Calu3 (cell line): Measurements from ENCODE around the gene DDAH1. TPM values are rescaled to one million over a fixed set of nuclear protein-coding genes. Genes with fewer than 3 reads are reported as not detected.

ENCODE experiments used
- BruUV-seq: library from RNA; stranded (reverse); fragments of 400-500 nt; replicated peaks from 2 replicates; lab custom pipeline; 2021; lab: Mats Ljungman, UMichigan
- CTCF ChIA-PET: fragments of 300-600 bp; sonication (Branson Sonifier 250); formaldehyde crosslinking; loops from one replicate; lab custom pipeline; 2022; ENCODE audit warnings: antibody characterized with exemption; lab: Charles Lee
- DNase-seq: peaks from one replicate; pipeline ENCODE4 v3.0.0; 2022
- H3K27ac Mint-ChIP-seq: one replicate; pipeline ENCODE4 v1.8.0; 2022; ENCODE audit warnings: mixed read lengths; ENCODE audit not compliant: unreplicated experiment
- H3K27me3 Mint-ChIP-seq: one replicate; pipeline ENCODE4 v1.8.0; 2022; ENCODE audit warnings: mixed read lengths; ENCODE audit not compliant: unreplicated experiment
- H3K36me3 Mint-ChIP-seq: one replicate; pipeline ENCODE4 v1.8.0; 2022; ENCODE audit warnings: mild to moderate bottlenecking, moderate library complexity, mixed read lengths; ENCODE audit not compliant: insufficient read depth, unreplicated experiment
- H3K4me1 Mint-ChIP-seq: one replicate; pipeline ENCODE4 v1.8.0; 2022; ENCODE audit warnings: mild to moderate bottlenecking, low read depth, mixed read lengths; ENCODE audit not compliant: unreplicated experiment
- H3K4me3 Mint-ChIP-seq: one replicate; pipeline ENCODE4 v1.8.0; 2022; ENCODE audit warnings: mild to moderate bottlenecking, low read depth, moderate library complexity, mixed read lengths; ENCODE audit not compliant: unreplicated experiment
- H3K9me3 Mint-ChIP-seq: one replicate; pipeline ENCODE4 v1.8.0; 2022; ENCODE audit warnings: low read depth, mixed read lengths; ENCODE audit not compliant: unreplicated experiment
- CTCF ChIP-seq: fragments of 200-600 bp; IDR thresholded peaks from one replicate; pipeline ENCODE4 v1.8.0; 2022; ENCODE audit warnings: antibody characterized with exemption; ENCODE audit not compliant: unreplicated experiment
- intact Hi-C: fragments of 100-400 bp; cut with micrococcal nuclease; formaldehyde crosslinking; loops from one replicate; pipeline ENCODE4 v1.10.0; 2022; ENCODE audit not compliant: unreplicated experiment
- total RNA-seq: library from RNA; stranded (reverse); gene quantifications from 2 replicates; pipeline ENCODE4 v1.2.3, GENCODE V29; 2022

Gene DDAH1
- total RNA-seq, 1 experiment from 2014 or later, result 84.1 TPM

GRCh38 chr1:85465786-85466134, 801 bp upstream of the DDAH1 start:
- peaks cover 22% of the 10 kb centered on the region for H3K4me1 Mint-ChIP-seq
- H3K9me3 Mint-ChIP-seq, result peaks cover 3% of the 10 kb centered on the region
- CTCF ChIA-PET, result interaction anchor here (0.7 to 1.3 kb wide), 2 partner anchors 58 to 122 kb away, joined by 3 to 7 read pairs; no protein-coding TSS in a partner anchor
- peak overlapping the region; percentile 79 for H3K4me3 Mint-ChIP-seq
- TSS peak; percentile 66 for BruUV-seq
- H3K27ac Mint-ChIP-seq, result peak overlapping the region; percentile 74
- intact Hi-C loops, result no loop called here
- no peak for TF ChIP-seq CTCF
- peaks cover 53% of the 10 kb centered on the region for H3K36me3 Mint-ChIP-seq
- no peak for DNase-seq
- H3K27me3 Mint-ChIP-seq, result no peaks in the 10 kb centered on the region

- Mint-ChIP-seq H3K36me3 (peaks cover 59% of the 10 kb centered on the region), H3K27me3 (no peaks in the 10 kb centered on the region), H3K9me3 (peaks cover 3% of the 10 kb centered on the region), H3K27ac (peak overlapping the region; percentile 74), H3K4me3 (peak overlapping the region; percentile 79), H3K4me1 (peaks cover 34% of the 10 kb centered on the region)
- peak; percentile 86 for DNase-seq
- BruUV-seq, result no TSS peak
- CTCF ChIA-PET, result interaction anchor here (0.6 to 1.3 kb wide), 2 partner anchors 121 to 1419 kb away, joined by 3 to 7 read pairs; no protein-coding TSS in a partner anchor
- no peak for TF ChIP-seq CTCF
- intact Hi-C loops, result loop anchor here (5.0 kb wide), 4 partner anchors 118 to 157 kb away; partner anchors contain the start of gene CCN1
Measured at GRCh38 chr1:85464497-85465098, 361 bp downstream of the DDAH1 start.

- Mint-ChIP-seq H3K27me3 (no peaks in the 10 kb centered on the region), H3K27ac (peak overlapping the region; percentile 74), H3K9me3 (peaks cover 3% of the 10 kb centered on the region), H3K36me3 (peaks cover 59% of the 10 kb centered on the region), H3K4me3 (peak overlapping the region; percentile 79), H3K4me1 (peaks cover 41% of the 10 kb centered on the region)
- TF ChIP-seq CTCF, result no peak
- no TSS peak for BruUV-seq
- intact Hi-C loops, result loop anchor here (5.0 kb wide), 4 partner anchors 118 to 157 kb away; partner anchors contain the start of gene CCN1
- CTCF ChIA-PET, result interaction anchor here (0.8 to 2.5 kb wide), 8 partner anchors 12 to 155 kb away, joined by 3 to 8 read pairs (median 4); no protein-coding TSS in a partner anchor
- DNase-seq, result no peak
Measured at GRCh38 chr1:85463731-85464496, 1.0 kb downstream of the DDAH1 start.

GRCh38 chr1:85462931-85463649, 1.9 kb downstream of the DDAH1 start:
- Mint-ChIP-seq H3K4me1 (peaks cover 49% of the 10 kb centered on the region), H3K27me3 (no peaks in the 10 kb centered on the region), H3K9me3 (peaks cover under 1% of the 10 kb centered on the region), H3K4me3 (peak overlapping the region; percentile 79), H3K27ac (peak overlapping the region; percentile 74), H3K36me3 (peaks cover 59% of the 10 kb centered on the region)
- TSS peak; percentile 25 for BruUV-seq
- intact Hi-C loops, result loop anchor here (5.0 kb wide), 4 partner anchors 119 to 156 kb away; partner anchors contain the start of gene CCN1
- no peak for TF ChIP-seq CTCF
- DNase-seq, result no peak
- CTCF ChIA-PET, result interaction anchor here (0.8 to 2.5 kb wide), 9 partner anchors 12 to 230 kb away, joined by 3 to 8 read pairs (median 4); no protein-coding TSS in a partner anchor
